ENCODE data around the gene SPACA7.

GRCh38 chr13:112330479-112331381 is 45.4 kb upstream of the SPACA7 start:
- TF ChIP-seq CTCF (IDR thresholded peaks at IDR 0.05; ENCODE audit: poor library complexity, severe bottlenecking), result no peak
- TF ChIP-seq POLR2AphosphoS5 (IDR thresholded peaks at IDR 0.05), result no peak
- TF ChIP-seq MXI1 (conservative IDR thresholded peaks at IDR 0.05; ENCODE audit: poor library complexity, severe bottlenecking), result no peak
- TF ChIP-seq TAF1 (IDR thresholded peaks at IDR 0.05; ENCODE audit: low read depth), result no peak
- TF ChIP-seq EZH2 (IDR thresholded peaks at IDR 0.05; ENCODE audit: borderline replicate concordance, insufficient read depth, low read length, poor library complexity, severe bottlenecking), result no peak
